ENCODE measurements around the gene AKAP8. TPM values are rescaled to one million over a fixed set of nuclear protein-coding genes. Genes with fewer than 3 reads are reported as not detected.

The AKAP8 gene
- total RNA-seq, 2 experiments from 2014 or later, result 22.2 to 52.3 TPM

DNA sequence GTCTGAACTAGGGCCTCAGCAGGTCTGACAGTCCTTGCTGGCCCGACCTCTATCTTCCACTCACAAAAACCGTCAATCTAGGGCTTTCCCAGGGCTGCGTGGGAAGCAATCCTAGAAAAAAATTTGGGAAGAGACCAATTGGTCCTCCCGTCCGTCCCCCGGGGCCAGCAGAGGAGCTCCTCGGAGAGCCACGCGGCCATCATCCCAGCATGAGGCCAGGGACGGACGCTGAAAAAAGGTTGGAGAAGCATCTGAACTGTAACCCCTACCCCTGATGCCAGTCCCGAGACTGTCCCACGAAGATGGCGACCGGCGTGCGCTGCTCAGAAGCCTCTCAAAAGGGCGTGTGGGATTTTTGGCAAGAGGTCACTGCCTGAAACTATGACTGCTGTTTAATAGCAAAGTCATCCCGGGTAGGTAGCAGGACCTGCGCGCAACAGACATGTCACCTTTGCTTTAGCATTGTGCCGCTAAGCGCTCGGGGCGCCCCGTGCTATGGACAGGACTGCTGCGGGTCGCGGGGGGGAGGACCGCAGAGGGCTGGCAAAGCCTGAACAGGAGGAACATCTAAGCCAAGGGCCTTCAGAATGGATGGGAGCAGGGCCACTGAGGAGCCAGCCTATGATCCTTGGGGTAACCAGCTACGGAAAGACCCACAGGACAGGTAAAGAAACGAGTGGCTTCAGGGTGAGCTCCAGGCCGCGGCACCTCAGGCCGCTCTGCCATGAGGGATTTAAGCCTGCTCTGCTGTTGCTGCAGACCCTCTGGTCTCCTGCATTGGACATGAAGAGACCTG, 10.6 kb downstream of the AKAP8 start:
- intact Hi-C loops (cut with micrococcal nuclease; ENCODE audit: unreplicated experiment), result no loop called here
- DNase-seq (ENCODE audit: low spot score), result no peak
- ChIA-PET CTCF (ENCODE audit: unreplicated experiment) (no interaction called here), POLR2A (interaction anchor here (0.5 kb wide), 1 partner anchor 11 kb away, joined by 3 read pairs; no protein-coding TSS in a partner anchor)
- BruUV-seq (replicated peaks), result no TSS peak
- Histone ChIP-seq H4K20me1 (ENCODE audit: insufficient read depth, low read length) (no peaks in the 10 kb centered on the region; the same call in 1 of the 2 replicates), H3K4me3 (ENCODE audit: low read depth, low read length, poor library complexity, severe bottlenecking) (no peak overlapping the region), H3K27ac (ENCODE audit: low read depth, low read length, poor library complexity, severe bottlenecking) (no peak overlapping the region), H3K4me2 (ENCODE audit: low read length) (no peak overlapping the region), H3K36me3 (ENCODE audit: insufficient read depth, low read length) (peaks cover 96% of the 10 kb centered on the region), H3K9me2 (ENCODE audit: insufficient read depth, low read length) (no peaks in the 10 kb centered on the region), H3K9me3 (ENCODE audit: low read length) (no peaks in the 10 kb centered on the region), H3K4me1 (ENCODE audit: insufficient read depth, low read length, poor library complexity, severe bottlenecking) (no peaks in the 10 kb centered on the region), H3K79me2 (ENCODE audit: insufficient read depth, low read depth, low read length) (peaks cover 8% of the 10 kb centered on the region), H2AFZ (ENCODE audit: low read length) (no peak overlapping the region)
- TF ChIP-seq CTCF (conservative IDR thresholded peaks at IDR 0.05; ENCODE audit: low read length), result no peak
- no peak for TF ChIP-seq EZH2phosphoT487 (IDR thresholded peaks at IDR 0.05; ENCODE audit: borderline replicate concordance, low read depth, low read length)

DNA sequence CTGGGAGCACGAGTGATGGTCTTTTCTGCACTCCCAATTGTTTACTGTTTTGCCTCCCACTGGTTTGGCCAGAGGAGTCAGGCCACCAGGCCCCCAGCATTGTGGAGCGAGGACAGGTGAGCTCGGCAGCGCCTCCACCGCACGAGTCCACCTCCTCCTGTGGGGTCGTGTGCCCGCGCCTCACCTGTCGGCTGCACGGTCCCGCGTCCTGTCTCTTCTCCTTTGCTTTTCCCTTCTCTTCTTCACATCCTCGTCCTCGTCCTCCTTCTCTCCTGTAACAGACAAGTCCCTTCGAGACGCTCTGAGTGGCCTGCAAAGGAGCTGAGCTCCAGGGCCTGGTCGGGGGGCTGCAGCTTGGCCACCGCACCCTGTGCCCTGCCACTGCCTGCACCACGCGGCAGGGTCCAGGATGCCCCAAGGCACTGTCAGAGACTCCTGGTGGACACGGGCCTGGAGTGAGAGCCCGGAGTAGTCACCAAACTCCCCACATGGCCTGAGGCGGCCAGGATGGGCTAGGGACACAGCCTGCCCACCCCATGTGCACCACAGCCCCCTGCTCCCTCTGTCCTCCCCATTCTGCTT, 11.4 kb downstream of the AKAP8 start:
- no peak for DNase-seq (ENCODE audit: low spot score)
- Histone ChIP-seq H3K36me3 (ENCODE audit: insufficient read depth, low read length) (peaks cover 88% of the 10 kb centered on the region), H3K9me2 (ENCODE audit: insufficient read depth, low read length) (no peaks in the 10 kb centered on the region), H3K27ac (ENCODE audit: low read depth, low read length, poor library complexity, severe bottlenecking) (no peak overlapping the region), H3K79me2 (ENCODE audit: insufficient read depth, low read depth, low read length) (0 out of 2 replicates have a peak, but pooled peaks cover 3% of the 10 kb centered on the region), H3K9me3 (ENCODE audit: low read length) (no peaks in the 10 kb centered on the region), H3K4me2 (ENCODE audit: low read length) (no peak overlapping the region), H4K20me1 (ENCODE audit: insufficient read depth, low read length) (no peaks in the 10 kb centered on the region; the same call in 1 of the 2 replicates), H2AFZ (ENCODE audit: low read length) (no peak overlapping the region), H3K4me3 (ENCODE audit: low read depth, low read length, poor library complexity, severe bottlenecking) (no peak overlapping the region), H3K4me1 (ENCODE audit: insufficient read depth, low read length, poor library complexity, severe bottlenecking) (no peaks in the 10 kb centered on the region)
- TF ChIP-seq CTCF (conservative IDR thresholded peaks at IDR 0.05; ENCODE audit: low read length), result no peak
- TF ChIP-seq EZH2phosphoT487 (IDR thresholded peaks at IDR 0.05; ENCODE audit: borderline replicate concordance, low read depth, low read length), result no peak
- ChIA-PET CTCF (ENCODE audit: unreplicated experiment) (no interaction called here), POLR2A (interaction anchor here (0.5 kb wide), 1 partner anchor 10 kb away, joined by 3 read pairs; no protein-coding TSS in a partner anchor)
- intact Hi-C loops (cut with micrococcal nuclease; ENCODE audit: unreplicated experiment), result no loop called here
- no TSS peak for BruUV-seq (replicated peaks)

- TF ChIP-seq EZH2phosphoT487 (IDR thresholded peaks at IDR 0.05; ENCODE audit: borderline replicate concordance, low read depth, low read length), result no peak
- 0 out of 2 replicates have a peak, but pooled peaks cover 3% of the 10 kb centered on the region for H3K79me2 ChIP-seq (ENCODE audit: insufficient read depth, low read depth, low read length)
- BruUV-seq (replicated peaks), result no TSS peak
- no peaks in the 10 kb centered on the region for H4K20me1 ChIP-seq (ENCODE audit: insufficient read depth, low read length)
- no peak overlapping the region for H3K27ac ChIP-seq (ENCODE audit: low read depth, low read length, poor library complexity, severe bottlenecking)
- H3K4me2 ChIP-seq (ENCODE audit: low read length), result no peak overlapping the region
- H3K4me1 ChIP-seq (ENCODE audit: insufficient read depth, low read length, poor library complexity, severe bottlenecking), result no peaks in the 10 kb centered on the region
- no peak overlapping the region for H3K4me3 ChIP-seq (ENCODE audit: low read depth, low read length, poor library complexity, severe bottlenecking)
- H2AFZ ChIP-seq (ENCODE audit: low read length), result no peak overlapping the region
- DNase-seq (ENCODE audit: low spot score), result no peak
- ChIA-PET POLR2A (no interaction called here), CTCF (ENCODE audit: unreplicated experiment) (no interaction called here)
- intact Hi-C loops (cut with micrococcal nuclease; ENCODE audit: unreplicated experiment), result no loop called here
- no peaks in the 10 kb centered on the region for H3K9me2 ChIP-seq (ENCODE audit: insufficient read depth, low read length)
- no peaks in the 10 kb centered on the region for H3K9me3 ChIP-seq (ENCODE audit: low read length)
- peaks cover 81% of the 10 kb centered on the region for H3K36me3 ChIP-seq (ENCODE audit: insufficient read depth, low read length)
Observed at GRCh38 chr19:15367439-15367838, 12.1 kb downstream of the AKAP8 start.

All from OCI-LY7 (cell line).